KMS-11 (cell line): ENCODE data around the gene TP53TG5.

Experiments
- H2AFZ ChIP-seq: fragments of 200-600 bp; sonication (generic); 2 replicates; pipeline ENCODE4 v1.6.1; 2016; ENCODE audit warnings: antibody characterized with exemption, mixed run types, low read depth
- H3K27ac ChIP-seq: fragments of 200-600 bp; sonication (generic); 2 replicates; pipeline ENCODE4 v1.6.1; 2016; ENCODE audit warnings: mild to moderate bottlenecking, mixed run types
- H3K27me3 ChIP-seq: fragments of 200-600 bp; sonication (generic); 2 replicates; pipeline ENCODE4 v1.6.1; 2017; ENCODE audit warnings: mild to moderate bottlenecking, low read depth, mixed run types, moderate library complexity; ENCODE audit not compliant: insufficient read depth
- H3K36me3 ChIP-seq: fragments of 200-600 bp; sonication (generic); 2 replicates; pipeline ENCODE4 v1.6.1; 2017; ENCODE audit warnings: mild to moderate bottlenecking, mixed run types; ENCODE audit not compliant: insufficient read depth
- H3K4me1 ChIP-seq: fragments of 200-600 bp; sonication (generic); 2 replicates; pipeline ENCODE4 v1.6.1; 2016; ENCODE audit warnings: mild to moderate bottlenecking, low read depth, mixed run types; ENCODE audit not compliant: poor library complexity, severe bottlenecking
- H3K4me2 ChIP-seq: fragments of 200-600 bp; sonication (generic); 2 replicates; pipeline ENCODE4 v1.7.0; 2016; ENCODE audit warnings: mild to moderate bottlenecking, mixed run types
- H3K4me3 ChIP-seq: fragments of 200-600 bp; sonication (generic); IDR thresholded peaks from 2 replicates; pipeline ENCODE4 v1.6.1; 2017; ENCODE audit warnings: low read depth, low read length, mixed read lengths; ENCODE audit not compliant: insufficient read depth
- H3K79me2 ChIP-seq: fragments of 200-600 bp; sonication (generic); 2 replicates; pipeline ENCODE4 v1.6.1; 2016; ENCODE audit warnings: low read depth, mixed run types; ENCODE audit not compliant: insufficient read depth
- H3K9ac ChIP-seq: fragments of 200-600 bp; sonication (generic); 2 replicates; pipeline ENCODE4 v1.6.1; 2016; ENCODE audit warnings: mild to moderate bottlenecking, mixed run types
- H4K20me1 ChIP-seq: fragments of 200-600 bp; sonication (generic); 2 replicates; pipeline ENCODE4 v1.6.1; 2016; ENCODE audit warnings: mild to moderate bottlenecking, mixed run types; ENCODE audit not compliant: insufficient read depth
- TF ChIP-seq, protein P1 (sequence below): fragments of 200-600 bp; sonication (generic); conservative IDR thresholded peaks from 2 replicates; pipeline ENCODE4 v1.6.1; 2017; ENCODE audit warnings: low read depth, mild to moderate bottlenecking, antibody characterized with exemption, low read length, moderate library complexity, mixed read lengths

TP53TG5 gene

DNA sequence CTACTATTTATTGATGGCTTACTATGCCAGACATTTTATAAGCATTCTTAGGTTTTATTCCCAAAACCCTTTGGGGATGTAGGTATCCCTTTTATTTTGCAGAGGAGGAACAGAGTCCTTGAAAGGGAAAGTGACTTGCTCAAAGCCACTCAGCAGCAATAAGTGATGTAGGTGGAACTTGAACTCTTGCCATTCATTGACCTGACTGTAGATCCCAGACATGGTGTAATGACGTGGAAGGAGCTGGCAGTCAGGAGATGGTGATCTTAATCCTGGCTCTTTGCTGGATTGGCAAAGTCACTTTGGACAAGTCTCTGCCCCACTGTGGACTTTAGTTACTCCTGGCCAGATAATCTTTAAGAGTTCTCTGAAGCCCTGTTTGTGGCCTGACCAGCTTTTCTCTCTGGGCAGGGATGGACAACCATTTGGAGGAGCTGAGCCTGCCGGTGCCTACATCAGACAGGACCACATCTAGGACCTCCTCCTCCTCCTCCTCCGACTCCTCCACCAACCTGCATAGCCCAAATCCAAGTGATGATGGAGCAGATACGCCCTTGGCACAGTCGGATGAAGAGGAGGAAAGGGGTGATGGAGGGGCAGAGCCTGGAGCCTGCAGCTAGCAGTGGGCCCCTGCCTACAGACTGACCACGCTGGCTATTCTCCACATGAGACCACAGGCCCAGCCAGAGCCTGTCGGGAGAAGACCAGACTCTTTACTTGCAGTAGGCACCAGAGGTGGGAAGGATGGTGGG lies 31.6 kb upstream of the TP53TG5 start:
- Histone ChIP-seq H2AFZ (no peak overlapping the region), H3K4me1 (peaks cover 4% of the 10 kb centered on the region), H4K20me1 (no peaks in the 10 kb centered on the region), H3K4me3 (no peak overlapping the region), H3K27me3 (no peaks in the 10 kb centered on the region; the same call in 1 of the 2 replicates), H3K27ac (no peak overlapping the region), H3K9ac (no peak overlapping the region), H3K4me2 (no peak overlapping the region), H3K36me3 (no peaks in the 10 kb centered on the region), H3K79me2 (no peaks in the 10 kb centered on the region)
- TF ChIP-seq, protein P1, sequence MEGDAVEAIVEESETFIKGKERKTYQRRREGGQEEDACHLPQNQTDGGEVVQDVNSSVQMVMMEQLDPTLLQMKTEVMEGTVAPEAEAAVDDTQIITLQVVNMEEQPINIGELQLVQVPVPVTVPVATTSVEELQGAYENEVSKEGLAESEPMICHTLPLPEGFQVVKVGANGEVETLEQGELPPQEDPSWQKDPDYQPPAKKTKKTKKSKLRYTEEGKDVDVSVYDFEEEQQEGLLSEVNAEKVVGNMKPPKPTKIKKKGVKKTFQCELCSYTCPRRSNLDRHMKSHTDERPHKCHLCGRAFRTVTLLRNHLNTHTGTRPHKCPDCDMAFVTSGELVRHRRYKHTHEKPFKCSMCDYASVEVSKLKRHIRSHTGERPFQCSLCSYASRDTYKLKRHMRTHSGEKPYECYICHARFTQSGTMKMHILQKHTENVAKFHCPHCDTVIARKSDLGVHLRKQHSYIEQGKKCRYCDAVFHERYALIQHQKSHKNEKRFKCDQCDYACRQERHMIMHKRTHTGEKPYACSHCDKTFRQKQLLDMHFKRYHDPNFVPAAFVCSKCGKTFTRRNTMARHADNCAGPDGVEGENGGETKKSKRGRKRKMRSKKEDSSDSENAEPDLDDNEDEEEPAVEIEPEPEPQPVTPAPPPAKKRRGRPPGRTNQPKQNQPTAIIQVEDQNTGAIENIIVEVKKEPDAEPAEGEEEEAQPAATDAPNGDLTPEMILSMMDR: no peak

DNA sequence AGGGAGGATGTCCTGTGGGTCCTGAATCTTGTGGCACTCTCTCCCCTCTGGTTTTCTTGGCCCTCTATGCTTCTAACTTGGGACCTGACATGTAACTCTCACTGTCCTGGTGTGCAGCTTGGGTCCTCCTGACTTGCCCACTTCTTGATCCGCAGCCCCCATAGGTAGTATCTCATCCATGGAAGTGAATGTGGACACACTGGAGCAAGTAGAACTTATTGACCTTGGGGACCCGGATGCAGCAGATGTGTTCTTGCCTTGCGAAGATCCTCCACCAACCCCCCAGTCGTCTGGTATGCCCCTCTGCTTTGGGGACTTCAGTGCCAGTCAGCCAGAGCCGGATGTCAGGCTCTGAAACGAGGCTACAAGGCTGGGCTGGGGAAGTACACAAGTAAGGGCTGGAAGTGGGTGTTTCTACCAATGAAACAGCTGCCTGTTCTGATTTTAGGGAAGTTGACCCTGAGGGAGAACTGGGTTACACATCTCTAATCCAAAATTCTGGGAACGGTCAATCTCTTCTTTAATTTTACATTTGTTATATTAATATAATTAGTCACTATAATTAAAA lies 30.6 kb upstream of the TP53TG5 start:
- no peak overlapping the region for H3K27ac ChIP-seq
- H3K4me3 ChIP-seq: no peak overlapping the region
- H3K79me2 ChIP-seq: no peaks in the 10 kb centered on the region
- no peak overlapping the region for H3K4me2 ChIP-seq
- no peaks in the 10 kb centered on the region for H3K4me1 ChIP-seq
- no peak overlapping the region for H2AFZ ChIP-seq
- TF ChIP-seq, protein P1: no peak
- no peak overlapping the region for H3K9ac ChIP-seq
- H3K27me3 ChIP-seq: no peaks in the 10 kb centered on the region; the same call in 1 of the 2 replicates
- no peaks in the 10 kb centered on the region for H4K20me1 ChIP-seq
- no peaks in the 10 kb centered on the region for H3K36me3 ChIP-seq

DNA sequence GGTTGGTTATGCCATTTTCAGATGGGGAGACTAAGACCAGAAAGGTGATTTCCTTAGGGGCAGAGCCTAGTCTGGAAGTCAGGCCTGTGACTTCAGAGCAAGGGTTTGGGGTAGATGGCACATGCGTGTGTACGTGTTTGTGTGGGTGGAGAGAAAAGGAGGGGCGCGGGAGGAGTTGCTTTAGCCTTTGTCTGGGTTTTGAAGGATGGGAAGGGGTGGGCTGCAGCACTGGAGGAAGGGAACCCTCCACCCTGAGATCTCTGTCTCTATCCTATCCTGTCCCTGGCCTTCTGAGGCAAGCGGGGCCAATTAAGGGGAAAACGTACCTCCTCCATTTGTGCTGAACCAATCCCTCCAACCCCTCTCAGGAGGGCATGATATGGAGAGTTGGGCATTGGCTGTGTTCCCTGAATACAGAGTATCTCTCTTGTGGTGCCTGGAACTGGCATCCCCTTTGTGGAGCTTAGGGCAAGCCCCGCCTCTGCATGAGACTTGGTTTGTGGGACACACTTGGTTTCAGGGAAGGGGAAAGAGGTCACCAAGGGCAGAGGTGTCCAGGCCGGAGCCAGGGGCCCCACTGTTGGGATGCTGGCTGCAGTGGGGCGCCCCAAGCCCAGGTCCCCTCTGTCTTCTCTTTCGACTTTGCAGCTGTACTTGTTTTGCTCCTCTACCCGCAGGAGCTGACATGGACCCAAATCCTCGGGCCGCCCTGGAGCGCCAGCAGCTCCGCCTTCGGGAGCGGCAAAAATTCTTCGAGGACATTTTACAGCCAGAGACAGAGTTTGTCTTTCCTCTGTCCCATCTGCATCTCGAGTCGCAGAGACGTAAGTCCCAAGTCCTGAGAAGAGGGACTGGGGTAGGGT lies 29.9 kb upstream of the TP53TG5 start, which contains the start of gene DBNDD2:
Gene DBNDD2 (plus strand): TSS at position 507 of the 863 bp plus-strand sequence. CDS start 179 bp downstream, at position 686.
- no peaks in the 10 kb centered on the region for H3K4me1 ChIP-seq
- no peaks in the 10 kb centered on the region for H3K79me2 ChIP-seq
- H2AFZ ChIP-seq: no peak within 1 kb of the TSS
- no peak within 1 kb of the TSS for H3K4me2 ChIP-seq
- H3K9ac ChIP-seq: no peak within 1 kb of the TSS
- H3K27ac ChIP-seq: no peak within 1 kb of the TSS
- H4K20me1 ChIP-seq: no peaks in the 10 kb centered on the region
- no peak within 1 kb of the TSS for H3K4me3 ChIP-seq
- H3K27me3 ChIP-seq: no peaks in the 10 kb centered on the region; the same call in 1 of the 2 replicates
- TF ChIP-seq, protein P1: no peak
- H3K36me3 ChIP-seq: no peaks in the 10 kb centered on the region

DNA sequence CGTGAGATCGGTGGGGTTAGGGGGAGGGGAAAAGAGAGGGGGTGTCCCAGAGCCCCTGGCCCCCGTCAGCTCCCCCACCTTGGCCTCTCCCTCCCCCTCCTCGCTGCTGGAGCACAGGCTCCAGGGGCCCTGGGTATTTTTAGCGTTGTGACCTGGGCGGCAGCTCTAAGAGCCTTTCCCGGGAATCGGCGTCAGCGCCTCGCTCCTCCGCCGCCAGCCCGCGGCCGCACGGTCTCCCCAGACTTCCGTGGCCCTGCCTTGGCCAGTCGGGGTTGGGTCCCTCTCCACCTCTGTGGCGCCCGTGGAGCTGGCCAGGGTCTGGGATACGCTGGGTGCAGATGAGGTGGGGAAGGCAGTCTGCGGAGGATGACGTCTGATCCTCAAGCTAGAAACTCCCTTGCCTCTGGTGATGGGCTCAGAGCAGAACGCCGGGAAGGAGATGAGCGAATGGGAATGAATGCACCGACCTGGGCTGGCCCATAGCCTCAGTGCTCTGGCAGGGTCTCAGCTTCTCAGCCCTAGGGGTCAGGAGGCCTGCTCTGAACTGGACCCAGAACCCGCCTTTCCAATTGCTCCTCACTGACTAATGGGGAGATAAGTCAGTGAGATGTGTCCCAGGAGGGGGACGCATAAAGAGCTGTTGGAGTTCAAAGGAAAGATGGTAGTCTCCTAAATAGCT lies 29.1 kb upstream of the TP53TG5 start:
- no peaks in the 10 kb centered on the region for H3K4me1 ChIP-seq
- no peak overlapping the region for H3K27ac ChIP-seq
- H3K79me2 ChIP-seq: no peaks in the 10 kb centered on the region
- H3K4me2 ChIP-seq: no peak overlapping the region
- H3K4me3 ChIP-seq: no peak overlapping the region
- TF ChIP-seq, protein P1: no peak
- H2AFZ ChIP-seq: no peak overlapping the region
- H3K9ac ChIP-seq: no peak overlapping the region
- H3K36me3 ChIP-seq: no peaks in the 10 kb centered on the region
- no peaks in the 10 kb centered on the region for H4K20me1 ChIP-seq
- no peaks in the 10 kb centered on the region; the same call in 1 of the 2 replicates for H3K27me3 ChIP-seq
